GM12864 (cell line): ENCODE measurements around the gene FOLR1.

Source experiments
- DNase-seq: peaks from one replicate; pipeline ENCODE4 v3.0.0-alpha.2; 2011; ENCODE audit warnings: low read depth
- H3K4me3 ChIP-seq: 2 replicates; pipeline ENCODE4 v1.5.1; 2011; ENCODE audit warnings: mild to moderate bottlenecking, low read depth, low read length, control low read depth
- CTCF ChIP-seq: IDR thresholded peaks from 2 replicates; pipeline ENCODE4 v1.5.1; 2011; ENCODE audit warnings: low read depth, mild to moderate bottlenecking, moderate library complexity, low read length, control low read depth, inconsistent platforms; ENCODE audit errors: missing control alignments

FOLR1 gene

GRCh38 chr11:72243173-72244059 is 51.5 kb downstream of the FOLR1 start:
- H3K4me3 ChIP-seq = no peak overlapping the region
- DNase-seq = no peak
- no peak for TF ChIP-seq CTCF

GRCh38 chr11:72244060-72244360 is 52.1 kb downstream of the FOLR1 start, which contains the start of gene PHOX2A:
Gene PHOX2A, minus strand, starts transcription at chr11:72244176. Its CDS starts 172 bp downstream, at chr11:72244004.
- DNase-seq = no peak
- no peak for TF ChIP-seq CTCF

DNA sequence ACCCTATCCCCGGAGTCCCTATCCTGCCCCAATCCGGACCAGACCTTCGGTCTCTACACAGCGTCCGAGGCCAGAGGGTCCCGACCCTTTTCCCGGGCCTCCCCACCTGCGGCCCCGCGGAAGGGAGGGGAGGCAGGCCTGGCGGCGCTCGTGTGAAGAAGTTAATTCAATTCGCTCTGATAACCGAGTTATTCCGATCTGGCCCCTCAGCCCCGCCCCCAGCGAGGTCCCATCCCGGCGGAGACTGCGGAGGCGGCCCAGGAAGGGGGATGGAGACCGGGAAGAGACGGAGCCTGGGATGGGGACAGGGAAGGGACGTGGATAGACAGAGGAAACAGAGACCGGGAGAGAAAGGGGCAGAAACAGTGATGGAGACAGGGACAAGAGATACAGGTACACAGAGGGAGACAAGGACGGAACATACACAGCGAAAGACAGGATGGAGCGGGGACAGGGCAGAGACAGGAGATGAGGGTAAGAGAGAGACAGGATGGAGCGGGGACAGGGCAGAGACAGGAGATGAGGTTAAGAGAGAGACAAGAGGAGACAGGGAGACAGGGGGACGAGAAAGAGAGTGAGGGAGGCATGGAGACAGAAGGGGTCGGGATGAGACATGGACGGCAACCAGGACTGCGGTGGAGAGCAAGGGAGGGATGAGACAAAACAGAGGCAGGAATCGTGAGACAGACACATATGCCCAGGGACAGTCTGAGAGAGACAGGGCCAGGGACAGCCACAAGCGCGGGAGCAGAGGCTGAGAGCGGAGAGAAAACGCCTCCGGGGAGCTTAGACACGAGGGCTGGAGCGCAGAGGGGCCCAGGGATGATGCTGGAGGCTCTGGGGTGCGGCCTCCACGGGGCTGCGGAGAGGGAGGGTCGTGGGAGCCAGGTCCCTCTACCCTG is 52.7 kb downstream of the FOLR1 start:
- no peak overlapping the region for H3K4me3 ChIP-seq
- no peak for TF ChIP-seq CTCF
- no peak for DNase-seq

More at GRCh38 chr11:72244060-72244360, 52.1 kb downstream of the FOLR1 start, which contains the start of gene PHOX2A:
- no peak within 1 kb of the TSS for H3K4me3 ChIP-seq

GRCh38 chr11:72245263-72245816 is 53.4 kb downstream of the FOLR1 start:
- no peak for TF ChIP-seq CTCF
- no peak overlapping the region for H3K4me3 ChIP-seq
- no peak for DNase-seq
